BJ (cell line): Measurements from ENCODE around the gene IKZF3. TPM values are rescaled to one million over a fixed set of nuclear protein-coding genes. Genes with fewer than 3 reads are reported as not detected.

ENCODE experiments used
- CTCF ChIA-PET: fragments of 350-600 bp; formaldehyde crosslinking; extraction: SDS; loops from one replicate; lab custom pipeline; 2021; ENCODE audit warnings: antibody characterized with exemption, inconsistent platforms; lab: Yijun Ruan, JAX
- POLR2A ChIA-PET: fragments of 300-600 bp; sonication (Branson Sonifier 250); formaldehyde crosslinking; extraction: SDS; loops from one replicate; lab custom pipeline; 2021; ENCODE audit warnings: antibody characterized with exemption; lab: Charles Lee
- DNase-seq: peaks from one replicate; pipeline ENCODE4 v3.0.0-alpha.2; 2011; ENCODE audit warnings: low read depth
- H3K27me3 ChIP-seq: 2 replicates; pipeline ENCODE4 v1.6.0; 2011; ENCODE audit warnings: low read length; ENCODE audit not compliant: control insufficient read depth, insufficient read depth
- H3K36me3 ChIP-seq: 2 replicates; pipeline ENCODE4 v1.5.1; 2011; ENCODE audit warnings: low read length; ENCODE audit not compliant: control insufficient read depth, insufficient read depth
- H3K4me3 ChIP-seq: 2 replicates; pipeline ENCODE4 v1.5.1; 2011; ENCODE audit warnings: low read depth, mild to moderate bottlenecking, control low read depth, low read length
- CTCF ChIP-seq: IDR thresholded peaks from 2 replicates; pipeline ENCODE4 v1.5.1; 2011; ENCODE audit warnings: low read depth, mild to moderate bottlenecking, control low read depth, inconsistent platforms, low read length, moderate library complexity; ENCODE audit not compliant: insufficient read depth
- polyA plus RNA-seq: library from polyadenylated mRNA; depleted of rRNA; stranded (reverse); fragments of >200 nt; gene quantifications from 2 replicates; pipeline ENCODE4 v1.2.3, GENCODE V29; 2011

IKZF3 gene
- polyA plus RNA-seq, 1 experiment, result not detected

GRCh38 chr17:39791111-39791992, 72.8 kb downstream of the IKZF3 start:
- H3K4me3 ChIP-seq, result no peak overlapping the region
- peaks cover 4% of the 10 kb centered on the region for H3K27me3 ChIP-seq
- CTCF ChIA-PET, result interaction anchor here (1.2 kb wide), 1 partner anchor 17 kb away, joined by 3 read pairs; no protein-coding TSS in a partner anchor
- no peak for TF ChIP-seq CTCF
- no peaks in the 10 kb centered on the region for H3K36me3 ChIP-seq
- no peak for DNase-seq
- POLR2A ChIA-PET, result no interaction called here

GRCh38 chr17:39787743-39788484, 76.2 kb downstream of the IKZF3 start:
- no peak for DNase-seq
- H3K4me3 ChIP-seq, result no peak overlapping the region
- H3K36me3 ChIP-seq, result no peaks in the 10 kb centered on the region
- ChIA-PET POLR2A (no interaction called here), CTCF (no interaction called here)
- no peak for TF ChIP-seq CTCF
- peaks cover 5% of the 10 kb centered on the region for H3K27me3 ChIP-seq

GRCh38 chr17:39787041-39787440, 77.1 kb downstream of the IKZF3 start:
- ChIA-PET CTCF (no interaction called here), POLR2A (no interaction called here)
- H3K36me3 ChIP-seq, result no peaks in the 10 kb centered on the region

GRCh38 chr17:39782980-39783379, 81.1 kb downstream of the IKZF3 start:
- Histone ChIP-seq H3K27me3 (peaks cover 18% of the 10 kb centered on the region), H3K4me3 (no peak overlapping the region), H3K36me3 (no peaks in the 10 kb centered on the region)
- no peak for TF ChIP-seq CTCF
- CTCF ChIA-PET, result interaction anchor here (1.3 kb wide), 1 partner anchor 162 kb away, joined by 3 read pairs; no protein-coding TSS in a partner anchor
- DNase-seq, result no peak
- POLR2A ChIA-PET, result interaction anchor here (0.6 kb wide), 1 partner anchor 1028 kb away, joined by 3 read pairs; no protein-coding TSS in a partner anchor

More at GRCh38 chr17:39787041-39787440, 77.1 kb downstream of the IKZF3 start:
- no peak for DNase-seq
- H3K27me3 ChIP-seq, result peaks cover 10% of the 10 kb centered on the region
- no peak overlapping the region for H3K4me3 ChIP-seq
- TF ChIP-seq CTCF, result no peak

- ChIA-PET CTCF (interaction anchor here (1.3 kb wide), 1 partner anchor 161 kb away, joined by 3 read pairs; no protein-coding TSS in a partner anchor), POLR2A (interaction anchor here (0.6 kb wide), 1 partner anchor 1029 kb away, joined by 3 read pairs; no protein-coding TSS in a partner anchor)
- no peak for DNase-seq
- TF ChIP-seq CTCF, result no peak
- peaks cover 23% of the 10 kb centered on the region for H3K27me3 ChIP-seq
- H3K4me3 ChIP-seq, result no peak overlapping the region
- H3K36me3 ChIP-seq, result no peaks in the 10 kb centered on the region
Observed at GRCh38 chr17:39782481-39782880, 81.6 kb downstream of the IKZF3 start.
